Posterior vena cava (tissue), 2 donors: ENCODE results near the gene SNX12. TPM values are rescaled to one million over a fixed set of nuclear protein-coding genes. Genes with fewer than 3 reads are reported as not detected.

Source experiments
- DNase-seq: peaks from one replicate; pipeline ENCODE4 v3.0.0-alpha.2; 2020; ENCODE audit warnings: low spot score
- intact Hi-C, 2 donors: fragments of 100-400 bp; cut with DNase I; formaldehyde crosslinking; loops; one replicate each; pipeline versions ENCODE4 v1.14.1 to v1.14.2; 2022 to 2023
- long read RNA-seq, 2 donors: library from polyadenylated mRNA; unstranded; transcript quantifications; one replicate each; pipeline ENCODE4 v2.0.0, GENCODE V29; 2020 to 2021
- total RNA-seq, 2 donors: library from RNA; stranded (reverse); fragmentation: NEBNext Ultra II Directional; extraction: Animal tissue kit (Norgen Biotek cat#: 25700); gene quantifications; one replicate each; pipeline ENCODE4 v1.2.1, GENCODE V29; 2021
- donor health status: DM: yes; HTN: yes; CAD: no.
- donor health status: DM: yes; HTN: yes; CAD: no.

The SNX12 gene
- total RNA-seq: 10 to 100 TPM; 54.6 to 59.3 TPM
- long read RNA-seq, donor 1, partial matches to known transcripts: 0 of 8 reads
- long read RNA-seq, donor 1, other reads (novel, unspliced or antisense): 8 of 8 reads
- long read RNA-seq, donor 2, partial matches to known transcripts: 0 of 16 reads
- long read RNA-seq, donor 2, other reads (novel, unspliced or antisense): 16 of 16 reads

DNA sequence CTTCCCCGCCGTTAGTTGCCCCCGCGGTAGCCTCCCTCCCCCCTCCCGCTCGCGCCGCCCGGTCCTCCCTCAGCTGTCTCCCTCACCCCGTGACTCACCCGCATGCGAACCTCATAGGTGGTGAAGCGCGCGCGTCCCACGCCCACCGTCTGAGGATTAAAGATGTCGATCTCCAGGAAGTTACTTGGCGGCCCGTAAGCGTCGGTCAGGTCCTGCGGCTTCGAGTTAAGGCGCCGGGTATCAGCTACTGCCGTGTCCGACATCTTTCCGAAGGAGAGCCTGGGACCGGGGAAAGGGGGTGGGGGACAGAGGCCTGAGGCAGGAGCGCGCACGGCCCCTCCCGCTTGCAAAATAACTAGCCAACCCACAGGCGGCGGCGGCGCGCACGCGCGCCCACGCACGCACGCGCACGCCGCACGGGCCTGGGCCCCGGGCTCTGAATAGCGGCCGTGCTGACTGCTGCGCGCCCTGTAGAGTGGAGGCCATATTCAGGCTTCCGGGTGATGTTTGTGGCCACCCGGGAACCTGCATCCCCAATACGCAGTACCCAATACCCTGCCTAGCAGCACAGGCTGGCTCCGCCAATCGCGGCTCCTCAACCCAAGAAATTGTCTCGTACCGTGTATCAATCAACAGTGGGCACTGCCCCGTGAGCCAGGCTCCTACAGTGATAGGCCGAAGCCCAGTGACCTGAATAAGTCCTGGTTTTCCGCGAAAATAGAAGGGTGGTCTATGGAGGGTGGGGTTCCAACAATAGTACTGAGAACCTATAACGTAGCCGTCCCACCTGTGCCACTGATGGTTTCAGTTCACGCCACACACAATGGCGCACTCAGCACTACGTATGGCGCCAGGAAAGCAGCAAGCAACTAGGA is at the start of gene SNX12:
Gene SNX12, minus strand, starts transcription at position 291 of the 875 bp plus-strand sequence. Its CDS starts 28 bp downstream, at position 263.
- peak; percentile 97 for DNase-seq
- intact Hi-C loops: no loop called here

DNA sequence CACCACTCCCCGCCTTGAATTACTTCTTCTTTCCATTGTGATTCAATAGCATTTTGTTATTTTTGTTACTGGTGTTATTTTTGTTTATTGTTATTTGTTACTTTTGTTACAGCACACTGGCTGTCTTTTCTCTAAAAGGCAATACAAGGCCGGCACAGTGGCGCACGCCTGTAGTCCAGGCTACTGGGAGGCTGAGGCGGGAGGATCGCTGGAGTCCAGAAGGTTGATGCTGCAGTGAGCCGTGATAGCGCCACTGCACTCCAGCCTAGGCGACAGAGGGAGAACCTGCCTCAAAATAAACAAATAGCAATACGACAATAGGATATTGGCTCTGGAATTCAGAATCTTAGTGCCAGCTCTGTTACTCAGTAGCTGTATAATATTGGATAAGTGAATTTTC is 49.2 kb upstream of the SNX12 start:
- DNase-seq: no peak
- intact Hi-C loops: no loop called here

DNA sequence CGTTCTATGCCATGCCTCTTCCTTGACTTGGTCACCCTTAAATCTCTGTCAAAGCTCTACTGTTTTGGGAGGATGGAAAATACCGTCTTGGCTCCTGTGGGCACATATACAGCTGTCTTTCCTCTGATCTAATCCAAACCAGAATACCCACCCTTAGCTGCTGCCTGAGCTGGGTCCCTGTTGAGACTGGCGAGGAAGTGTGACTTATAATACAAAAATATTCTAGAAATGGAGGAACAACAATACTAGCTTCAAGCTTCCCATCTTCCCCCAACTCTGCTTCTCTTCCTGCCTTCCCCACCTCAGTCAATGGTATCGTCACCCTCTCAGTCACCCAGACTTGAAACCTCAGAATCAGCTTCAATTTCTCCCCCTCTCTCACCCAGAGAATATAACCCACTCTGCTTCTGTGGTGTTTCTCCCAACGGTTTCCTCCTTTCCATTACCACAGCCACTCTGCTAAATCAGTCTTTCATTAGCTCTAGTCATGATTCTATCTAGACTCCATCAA is 43.8 kb upstream of the SNX12 start:
- no peak for DNase-seq
- intact Hi-C loops: no loop called here

DNA sequence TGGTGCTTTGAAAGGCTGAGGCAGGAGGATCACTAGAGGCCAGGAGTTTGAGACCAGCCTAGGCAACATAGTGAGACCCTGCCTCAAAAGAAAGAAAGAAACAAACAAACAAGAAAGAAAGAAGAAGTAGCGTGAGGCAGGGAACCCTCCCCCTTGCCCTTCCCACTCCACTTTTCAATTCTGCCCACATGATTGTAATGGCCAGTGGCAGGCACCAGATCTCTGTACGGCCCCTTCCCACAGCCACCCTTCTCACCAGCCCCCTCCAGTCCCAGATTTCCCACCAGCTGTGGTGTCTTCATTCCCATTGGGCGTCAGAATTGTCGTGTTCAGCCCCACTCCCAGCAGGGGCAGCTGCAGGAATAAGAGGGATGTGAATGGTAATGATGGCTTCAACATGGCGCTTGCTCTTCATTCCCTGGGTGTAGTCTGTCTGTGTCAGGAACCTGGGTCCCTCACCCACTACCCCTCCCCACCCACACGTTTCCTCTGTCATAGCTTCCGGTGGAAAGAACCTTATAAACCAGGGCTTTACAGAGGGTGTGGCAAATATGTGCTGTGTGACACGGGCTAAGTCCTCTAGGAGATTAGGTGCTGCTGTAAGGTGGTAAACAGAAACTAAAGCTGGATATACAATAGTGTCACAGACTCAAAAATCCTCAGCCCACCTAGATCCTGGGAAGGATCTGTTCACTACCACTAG is 43.2 kb upstream of the SNX12 start, which contains the start of gene IL2RG:
Gene IL2RG, minus strand, starts transcription at position 437 of the 703 bp plus-strand sequence. Its CDS starts 38 bp downstream, at position 399.
- intact Hi-C loops: no loop called here
- DNase-seq: no peak

DNA sequence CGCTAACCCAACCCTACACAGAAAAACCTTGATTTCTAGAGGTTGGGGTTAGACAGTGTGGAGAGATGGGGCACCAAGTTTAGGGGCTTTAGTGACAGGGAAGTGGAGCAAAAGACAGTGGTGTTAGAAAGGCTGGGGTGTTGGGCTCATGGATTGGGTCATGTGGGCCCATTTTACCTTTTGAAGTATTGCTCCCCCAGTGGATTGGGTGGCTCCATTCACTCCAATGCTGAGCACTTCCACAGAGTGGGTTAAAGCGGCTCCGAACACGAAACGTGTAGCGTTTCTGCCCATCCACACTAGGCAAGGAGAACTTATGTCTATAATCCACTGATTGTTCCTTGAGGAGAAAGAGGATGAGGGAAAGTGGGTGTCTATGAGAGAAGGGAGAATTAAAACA is 40.9 kb upstream of the SNX12 start:
- intact Hi-C loops: no loop called here
- no peak for DNase-seq

DNA sequence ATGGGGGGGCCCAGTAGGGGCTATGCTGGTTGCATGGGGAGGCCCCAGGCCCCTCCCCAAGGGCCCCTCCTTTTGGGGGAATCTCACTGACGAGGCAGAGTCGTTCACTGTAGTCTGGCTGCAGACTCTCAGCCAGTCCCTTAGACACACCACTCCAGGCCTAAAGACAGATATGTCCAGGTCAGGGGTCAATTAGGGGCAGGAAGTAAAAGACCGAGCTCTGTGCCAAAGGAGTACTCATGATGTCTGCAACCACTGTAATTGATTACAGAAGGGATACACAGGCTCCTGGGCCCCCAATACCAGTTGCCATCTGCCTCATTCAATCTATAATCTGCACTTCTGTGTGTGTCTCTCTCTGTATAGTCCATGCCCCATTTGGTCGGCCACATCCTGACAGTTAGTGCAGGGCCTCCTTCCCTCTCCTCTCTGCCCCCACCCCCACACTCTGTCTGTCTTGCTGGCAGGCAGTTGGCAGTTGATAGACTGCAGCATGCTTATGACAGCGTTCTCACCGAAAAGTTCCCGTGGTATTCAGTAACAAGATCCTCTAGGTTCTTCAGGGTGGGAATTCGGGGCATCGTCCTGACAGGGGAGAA is 39.7 kb upstream of the SNX12 start:
- DNase-seq: no peak
- intact Hi-C loops: no loop called here

DNA sequence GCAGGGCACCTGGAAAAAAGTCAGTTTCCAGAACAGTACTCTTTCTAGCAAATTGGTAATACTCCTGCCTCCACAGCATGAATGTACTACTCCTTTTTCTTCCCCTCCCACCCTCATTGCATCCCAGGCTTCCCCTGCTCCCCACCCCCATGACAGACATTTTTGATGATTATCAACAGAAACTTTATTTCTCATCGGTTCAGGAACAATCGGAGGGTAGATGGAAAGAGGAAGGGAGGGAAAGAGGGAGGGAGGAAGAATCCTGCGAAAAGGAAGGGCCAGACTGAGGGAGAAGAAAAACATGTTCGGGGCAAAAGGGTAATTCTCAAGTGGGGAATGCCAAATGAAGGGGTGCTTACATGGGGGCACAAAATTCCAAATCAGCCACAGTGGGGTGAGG is 39.1 kb upstream of the SNX12 start:
- intact Hi-C loops: no loop called here
- no peak for DNase-seq

DNA sequence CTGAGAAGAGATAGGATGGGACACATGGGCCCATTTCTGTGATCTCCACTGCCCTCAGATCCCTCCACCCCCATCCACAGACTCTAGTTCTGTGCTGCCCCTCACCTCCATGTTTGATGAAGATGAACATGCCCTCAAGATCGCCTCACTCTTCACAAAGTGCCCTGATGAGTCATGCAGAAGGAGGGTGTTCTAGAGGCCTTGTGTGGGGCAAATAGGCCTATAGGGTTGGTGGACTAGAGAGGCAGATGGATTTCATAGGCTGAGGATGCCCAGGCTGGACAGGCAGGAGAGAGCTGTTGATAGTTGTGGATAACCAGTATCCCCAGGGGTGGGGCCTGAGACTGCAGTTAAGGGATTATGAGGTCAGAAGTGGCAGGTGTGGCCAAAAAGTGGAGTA is 38.3 kb upstream of the SNX12 start, which contains the start of gene CXorf65:
Gene CXorf65, minus strand, starts transcription at position 314 of the 400 bp plus-strand sequence. Its CDS starts 184 bp downstream, at position 130.
- intact Hi-C loops: no loop called here
- DNase-seq: no peak

DNA sequence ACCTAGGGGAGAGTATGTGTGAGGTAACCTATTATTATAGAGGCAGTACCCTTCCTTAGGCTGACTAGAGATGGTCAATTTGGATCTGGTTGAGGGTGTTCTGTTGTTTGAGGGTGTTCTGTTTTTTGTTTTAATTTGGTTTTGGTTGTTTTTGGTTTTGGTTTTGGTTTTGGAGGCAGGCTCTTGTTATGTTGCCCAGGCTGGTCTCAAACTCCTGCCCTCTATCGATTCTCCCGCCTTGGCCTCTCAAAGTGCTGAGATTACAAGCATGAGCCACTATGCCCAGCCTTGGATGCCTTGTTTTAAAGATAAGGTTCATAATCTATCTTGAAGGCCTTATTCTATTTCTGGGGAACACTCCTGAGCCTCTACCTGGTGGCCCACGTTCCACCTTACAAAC is 37.5 kb upstream of the SNX12 start:
- DNase-seq: no peak
- intact Hi-C loops: no loop called here

DNA sequence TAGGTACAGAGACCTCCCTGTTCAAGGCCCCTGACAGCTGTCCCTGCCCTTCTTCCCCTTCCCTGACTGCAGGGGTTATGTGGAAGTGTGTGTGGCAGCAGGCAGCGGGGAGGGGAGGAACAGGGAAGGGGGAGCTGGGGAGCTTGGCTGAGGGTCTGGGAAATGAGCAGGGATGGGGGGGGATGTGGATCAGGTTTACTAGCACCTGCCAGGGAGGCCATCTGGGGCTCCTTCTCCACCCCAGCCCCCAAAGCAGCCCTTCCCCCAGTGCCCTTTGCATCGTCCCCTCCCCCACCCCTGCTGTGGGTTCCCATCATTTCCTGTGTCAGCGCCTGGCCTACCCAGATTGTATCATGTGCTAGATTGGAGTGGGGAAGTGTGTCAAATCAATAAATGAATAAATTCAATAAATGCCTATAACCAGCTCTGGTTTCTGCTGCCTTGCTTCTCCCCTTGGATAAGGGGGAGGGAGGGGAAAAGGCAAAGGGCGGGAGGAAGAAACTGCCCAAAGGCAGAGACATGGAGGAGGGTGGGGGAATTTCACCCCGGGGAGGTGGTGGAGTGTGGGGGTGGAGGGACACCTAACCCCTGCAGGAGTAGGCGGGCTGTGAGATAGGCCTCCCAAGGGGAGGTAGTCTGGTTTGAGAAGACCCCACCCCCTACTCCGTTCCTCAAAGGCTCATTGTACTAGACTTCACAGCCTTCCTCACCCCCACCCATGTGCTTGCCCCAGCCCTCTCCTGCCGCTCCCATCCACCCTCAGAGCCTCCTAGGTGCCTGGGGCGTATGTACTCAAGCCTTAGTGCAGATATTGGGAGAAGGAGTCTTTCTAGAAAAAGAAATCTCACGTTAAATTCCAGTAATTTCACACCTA is 35.2 kb upstream of the SNX12 start:
- intact Hi-C loops: no loop called here
- DNase-seq: no peak

DNA sequence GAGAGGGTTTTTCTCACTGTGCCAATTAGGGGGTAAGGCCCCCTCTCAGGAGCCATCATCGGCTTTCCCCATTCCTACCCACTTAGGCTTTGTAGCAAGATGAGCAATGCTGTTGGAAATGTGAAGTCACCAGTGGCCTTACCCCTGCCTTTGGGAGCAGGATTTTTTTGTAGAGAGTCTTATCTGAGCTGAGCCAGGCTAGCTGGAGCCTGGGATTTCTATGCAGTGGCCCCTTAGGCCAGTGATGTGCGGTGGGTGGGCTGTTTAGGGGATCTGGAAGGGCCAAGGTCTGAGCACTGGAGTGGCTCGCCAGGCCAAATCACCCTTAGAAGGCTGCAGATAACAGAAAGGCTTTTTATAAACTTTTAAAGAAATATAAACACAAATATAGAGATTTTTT is 34.2 kb upstream of the SNX12 start:
- intact Hi-C loops: no loop called here

DNA sequence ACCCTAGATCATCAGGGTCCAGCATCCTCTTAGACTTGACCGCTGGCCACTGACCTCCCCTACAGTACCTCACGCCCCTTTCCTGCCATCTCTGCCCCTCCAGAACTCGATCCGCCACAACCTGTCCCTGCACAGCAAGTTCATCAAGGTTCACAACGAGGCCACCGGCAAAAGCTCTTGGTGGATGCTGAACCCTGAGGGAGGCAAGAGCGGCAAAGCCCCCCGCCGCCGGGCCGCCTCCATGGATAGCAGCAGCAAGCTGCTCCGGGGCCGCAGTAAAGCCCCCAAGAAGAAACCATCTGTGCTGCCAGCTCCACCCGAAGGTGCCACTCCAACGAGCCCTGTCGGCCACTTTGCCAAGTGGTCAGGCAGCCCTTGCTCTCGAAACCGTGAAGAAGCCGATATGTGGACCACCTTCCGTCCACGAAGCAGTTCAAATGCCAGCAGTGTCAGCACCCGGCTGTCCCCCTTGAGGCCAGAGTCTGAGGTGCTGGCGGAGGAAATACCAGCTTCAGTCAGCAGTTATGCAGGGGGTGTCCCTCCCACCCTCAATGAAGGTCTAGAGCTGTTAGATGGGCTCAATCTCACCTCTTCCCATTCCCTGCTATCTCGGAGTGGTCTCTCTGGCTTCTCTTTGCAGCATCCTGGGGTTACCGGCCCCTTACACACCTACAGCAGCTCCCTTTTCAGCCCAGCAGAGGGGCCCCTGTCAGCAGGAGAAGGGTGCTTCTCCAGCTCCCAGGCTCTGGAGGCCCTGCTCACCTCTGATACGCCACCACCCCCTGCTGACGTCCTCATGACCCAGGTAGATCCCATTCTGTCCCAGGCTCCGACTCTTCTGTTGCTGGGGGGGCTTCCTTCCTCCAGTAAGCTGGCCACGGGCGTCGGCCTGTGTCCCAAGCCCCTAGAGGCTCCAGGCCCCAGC is 32.7 kb upstream of the SNX12 start:
- DNase-seq: no peak

More for the DNA sequence above, 34.2 kb upstream of the SNX12 start:
- no peak for DNase-seq

DNA sequence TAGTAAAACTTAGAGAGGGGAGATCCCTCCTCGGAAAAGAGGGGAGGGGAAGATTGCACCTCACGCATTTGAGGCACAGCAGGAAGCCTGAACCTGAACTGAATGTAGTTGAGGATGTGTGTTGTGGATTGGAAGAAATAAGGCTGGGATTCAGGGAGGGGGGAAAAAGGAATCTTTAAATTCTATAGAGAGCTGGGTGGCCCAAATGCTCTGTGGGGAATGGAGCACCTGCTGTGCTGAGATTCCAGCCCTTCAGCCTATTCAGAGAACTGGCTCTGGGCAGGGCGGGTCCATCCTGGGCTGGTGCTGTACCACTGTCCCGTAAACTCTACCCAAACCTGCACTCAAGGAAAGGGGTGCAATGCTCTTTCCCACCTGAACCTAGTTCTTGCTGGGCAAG is 31.6 kb upstream of the SNX12 start:
- DNase-seq: no peak

More for the DNA sequence above, 32.7 kb upstream of the SNX12 start:
- intact Hi-C loops: no loop called here

DNA sequence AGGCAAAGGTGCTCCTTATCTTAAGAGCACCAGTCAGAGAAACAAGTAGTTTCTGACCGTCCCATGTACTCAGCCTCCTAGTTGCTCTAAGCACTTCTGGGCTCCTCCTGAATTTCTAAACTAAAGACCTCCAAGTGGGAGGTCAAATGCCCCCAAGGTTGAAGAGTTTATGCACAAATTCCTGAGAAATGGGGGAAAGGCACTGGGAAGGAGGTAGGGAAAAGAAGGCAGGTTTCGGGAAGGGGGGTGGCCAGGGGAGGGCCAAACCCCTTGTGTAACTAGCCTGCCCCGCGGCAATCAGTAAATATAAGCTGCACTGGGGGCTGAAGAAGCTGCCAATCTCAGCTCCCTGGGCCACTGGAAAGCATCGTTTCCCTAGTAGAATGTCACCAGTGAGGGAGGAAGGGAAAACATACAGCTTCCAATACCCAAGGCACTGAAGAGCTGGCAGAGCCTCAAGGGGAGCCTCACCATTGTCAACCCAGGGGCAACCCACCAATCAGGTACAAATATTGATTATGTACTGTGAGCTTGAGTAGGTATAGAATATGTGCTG is 30.9 kb upstream of the SNX12 start:
- intact Hi-C loops: no loop called here
- no peak for DNase-seq

More for the DNA sequence above, 31.6 kb upstream of the SNX12 start:
- intact Hi-C loops: no loop called here

DNA sequence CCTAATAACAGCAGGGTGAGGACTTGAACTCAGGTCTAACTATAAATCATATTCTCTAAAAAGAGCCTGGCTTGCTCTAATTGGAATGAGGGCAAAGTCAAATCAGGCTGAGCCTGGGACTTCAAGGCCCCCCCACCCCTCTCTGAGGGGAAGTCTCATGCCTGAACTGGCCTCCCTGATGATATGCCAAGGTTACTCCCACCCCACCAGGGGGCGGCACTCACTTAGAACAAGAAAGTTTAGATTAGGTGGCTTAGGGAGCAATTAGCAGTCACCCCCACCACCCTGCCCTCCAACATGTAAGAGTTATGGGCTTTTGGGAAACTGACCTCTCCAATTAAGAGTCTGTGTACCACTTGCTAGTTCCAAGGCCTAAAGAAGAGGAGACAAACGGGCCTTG is 30.2 kb upstream of the SNX12 start:
- intact Hi-C loops: no loop called here

DNA sequence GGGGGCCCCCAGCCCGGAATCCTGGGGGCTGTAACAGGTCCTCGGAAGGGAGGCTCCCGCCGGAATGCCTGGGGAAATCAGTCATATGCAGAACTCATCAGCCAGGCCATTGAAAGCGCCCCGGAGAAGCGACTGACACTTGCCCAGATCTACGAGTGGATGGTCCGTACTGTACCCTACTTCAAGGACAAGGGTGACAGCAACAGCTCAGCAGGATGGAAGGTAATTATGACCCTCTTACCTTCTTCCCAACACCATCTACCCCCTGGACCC is 28.6 kb upstream of the SNX12 start:
- no peak for DNase-seq
- intact Hi-C loops: no loop called here

More for the DNA sequence above, 30.2 kb upstream of the SNX12 start:
- no peak for DNase-seq

DNA sequence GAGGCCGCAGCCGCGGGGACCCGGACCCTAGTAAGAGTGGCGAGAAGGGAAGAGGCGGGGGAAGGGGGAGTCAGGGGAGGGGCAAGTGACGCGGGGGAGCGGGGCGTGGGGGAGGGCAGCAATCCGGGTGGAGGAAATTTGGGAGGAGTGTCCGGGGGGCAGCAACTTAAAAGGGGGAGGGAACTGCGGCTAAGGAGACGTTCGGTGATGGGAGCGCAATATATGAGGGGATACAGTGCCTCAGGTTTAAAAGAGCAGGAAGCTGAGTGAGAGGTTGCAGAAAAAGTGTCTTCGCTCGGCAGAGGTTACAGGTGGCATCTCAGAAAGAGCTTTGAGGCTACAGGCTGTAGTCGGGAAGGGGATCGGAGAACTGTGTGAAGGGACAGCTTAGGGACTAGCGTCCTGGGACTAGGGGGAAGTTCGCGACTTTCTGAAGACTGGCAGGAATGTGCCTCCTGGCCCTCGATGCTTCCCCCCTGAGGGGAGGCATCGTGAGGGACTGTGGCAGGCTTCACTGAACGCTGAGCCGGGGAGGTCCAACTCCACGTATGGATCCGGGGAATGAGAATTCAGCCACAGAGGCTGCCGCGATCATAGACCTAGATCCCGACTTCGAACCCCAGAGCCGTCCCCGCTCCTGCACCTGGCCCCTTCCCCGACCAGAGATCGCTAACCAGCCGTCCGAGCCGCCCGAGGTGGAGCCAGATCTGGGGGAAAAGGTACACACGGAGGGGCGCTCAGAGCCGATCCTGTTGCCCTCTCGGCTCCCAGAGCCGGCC is 28.0 kb upstream of the SNX12 start:
- intact Hi-C loops: no loop called here
- peak; percentile 83 for DNase-seq
